ENCODE data around the gene RNF40. TPM values are rescaled to one million over a fixed set of nuclear protein-coding genes. Genes with fewer than 3 reads are reported as not detected.

The RNF40 gene
- total RNA-seq, 1 experiment from 2014 or later = 64.1 TPM

DNA sequence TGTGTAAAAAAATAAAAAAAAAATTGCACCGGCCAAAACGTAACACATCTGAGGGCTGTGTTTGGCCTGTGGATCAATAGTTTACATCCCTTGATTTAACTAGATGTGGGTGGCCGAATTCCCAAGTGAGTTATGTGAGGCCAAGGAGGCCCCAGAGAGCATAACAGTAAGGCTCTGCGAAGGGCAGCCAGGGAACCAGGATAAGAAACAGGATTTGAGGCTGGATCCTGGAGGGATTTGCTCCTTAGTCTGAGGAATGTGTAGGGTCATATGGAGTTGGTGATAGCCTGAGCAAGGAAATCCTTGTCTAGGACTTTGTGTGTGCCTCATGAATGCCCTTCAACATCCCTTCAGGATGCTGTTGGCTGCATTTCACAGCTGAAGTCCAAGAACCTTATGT lies 11.9 kb upstream of the RNF40 start:
- intact Hi-C loops (cut with micrococcal nuclease) = no loop called here
- H4K20me1 ChIP-seq (ENCODE audit: low read length) = no peaks in the 10 kb centered on the region
- ChIA-PET POLR2A (ENCODE audit: unreplicated experiment) (no interaction called here), CTCF (no interaction called here)
- H3K9me3 ChIP-seq (ENCODE audit: low read length) = no peaks in the 10 kb centered on the region
- no peak overlapping the region for H3K27ac ChIP-seq (ENCODE audit: low read length)
- H3K36me3 ChIP-seq (ENCODE audit: low read depth, low read length) = no peaks in the 10 kb centered on the region
- H3K79me2 ChIP-seq (ENCODE audit: low read length) = peaks cover 22% of the 10 kb centered on the region
- H3K27me3 ChIP-seq (ENCODE audit: low read length) = no peaks in the 10 kb centered on the region
- H3K9ac ChIP-seq (ENCODE audit: low read length) = no peak overlapping the region
- no TSS peak for BruUV-seq (replicated peaks)
- H3K9me2 ChIP-seq (replicated peaks; ENCODE audit: low read length) = no peaks in the 10 kb centered on the region
- H3K4me2 ChIP-seq (ENCODE audit: low read length) = no peak overlapping the region
- no peak overlapping the region for H3K4me3 ChIP-seq (ENCODE audit: low read length)
- H3F3A ChIP-seq (ENCODE audit: low read length, unreplicated experiment) = peaks cover 8% of the 10 kb centered on the region
- DNase-seq (no peak), ATAC-seq (no peak)
- H3K4me1 ChIP-seq (ENCODE audit: insufficient read depth, low read length) = peaks cover 14% of the 10 kb centered on the region
- TF ChIP-seq EZH2phosphoT487 (IDR thresholded peaks at IDR 0.05; ENCODE audit: borderline replicate concordance, low read length) = no peak
- TF ChIP-seq, protein P1, sequence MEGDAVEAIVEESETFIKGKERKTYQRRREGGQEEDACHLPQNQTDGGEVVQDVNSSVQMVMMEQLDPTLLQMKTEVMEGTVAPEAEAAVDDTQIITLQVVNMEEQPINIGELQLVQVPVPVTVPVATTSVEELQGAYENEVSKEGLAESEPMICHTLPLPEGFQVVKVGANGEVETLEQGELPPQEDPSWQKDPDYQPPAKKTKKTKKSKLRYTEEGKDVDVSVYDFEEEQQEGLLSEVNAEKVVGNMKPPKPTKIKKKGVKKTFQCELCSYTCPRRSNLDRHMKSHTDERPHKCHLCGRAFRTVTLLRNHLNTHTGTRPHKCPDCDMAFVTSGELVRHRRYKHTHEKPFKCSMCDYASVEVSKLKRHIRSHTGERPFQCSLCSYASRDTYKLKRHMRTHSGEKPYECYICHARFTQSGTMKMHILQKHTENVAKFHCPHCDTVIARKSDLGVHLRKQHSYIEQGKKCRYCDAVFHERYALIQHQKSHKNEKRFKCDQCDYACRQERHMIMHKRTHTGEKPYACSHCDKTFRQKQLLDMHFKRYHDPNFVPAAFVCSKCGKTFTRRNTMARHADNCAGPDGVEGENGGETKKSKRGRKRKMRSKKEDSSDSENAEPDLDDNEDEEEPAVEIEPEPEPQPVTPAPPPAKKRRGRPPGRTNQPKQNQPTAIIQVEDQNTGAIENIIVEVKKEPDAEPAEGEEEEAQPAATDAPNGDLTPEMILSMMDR (conservative IDR thresholded peaks at IDR 0.05; ENCODE audit: low read depth, low read length) = no peak
- TF ChIP-seq EZH2 (IDR thresholded peaks at IDR 0.05; ENCODE audit: low read length, unreplicated experiment) = no peak
- no peak overlapping the region for H2AFZ ChIP-seq (ENCODE audit: low read length)

DNA sequence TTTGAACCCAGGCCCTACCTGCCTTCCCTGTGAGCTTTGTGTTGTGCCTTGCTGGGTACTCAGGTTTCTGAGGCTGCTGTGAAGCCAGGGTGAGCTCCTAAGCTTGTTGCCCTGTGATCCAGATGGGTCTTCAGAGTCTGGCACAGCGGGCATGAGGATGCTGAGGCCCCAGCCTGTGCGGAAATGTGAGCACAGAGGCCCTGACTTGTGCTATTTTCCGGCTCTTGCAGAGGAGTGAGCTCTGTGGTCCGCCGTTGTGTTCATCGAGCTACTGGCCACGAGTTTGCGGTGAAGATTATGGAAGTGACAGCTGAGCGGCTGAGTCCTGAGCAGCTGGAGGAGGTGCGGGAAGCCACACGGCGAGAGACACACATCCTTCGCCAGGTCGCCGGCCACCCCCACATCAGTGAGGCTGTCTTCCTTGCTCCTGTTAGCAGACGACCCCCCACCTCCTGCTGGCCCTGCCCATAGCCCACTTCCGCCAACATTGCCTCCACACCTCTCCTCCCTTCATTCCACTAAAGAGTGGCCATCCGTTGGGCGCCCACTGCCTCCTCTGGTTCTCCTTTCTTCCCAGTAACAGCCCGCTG lies 11.2 kb upstream of the RNF40 start:
- intact Hi-C loops (cut with micrococcal nuclease) = no loop called here
- Histone ChIP-seq H3F3A (ENCODE audit: low read length, unreplicated experiment) (peaks cover 8% of the 10 kb centered on the region), H3K4me1 (ENCODE audit: insufficient read depth, low read length) (peaks cover 14% of the 10 kb centered on the region), H3K79me2 (ENCODE audit: low read length) (peaks cover 22% of the 10 kb centered on the region), H3K27me3 (ENCODE audit: low read length) (no peaks in the 10 kb centered on the region), H3K4me2 (ENCODE audit: low read length) (no peak overlapping the region), H3K4me3 (ENCODE audit: low read length) (no peak overlapping the region), H3K27ac (ENCODE audit: low read length) (no peak overlapping the region), H3K9me2 (replicated peaks; ENCODE audit: low read length) (no peaks in the 10 kb centered on the region), H2AFZ (ENCODE audit: low read length) (no peak overlapping the region), H4K20me1 (ENCODE audit: low read length) (no peaks in the 10 kb centered on the region), H3K36me3 (ENCODE audit: low read depth, low read length) (no peaks in the 10 kb centered on the region), H3K9ac (ENCODE audit: low read length) (no peak overlapping the region), H3K9me3 (ENCODE audit: low read length) (no peaks in the 10 kb centered on the region)
- no TSS peak for BruUV-seq (replicated peaks)
- ChIA-PET POLR2A (ENCODE audit: unreplicated experiment) (no interaction called here), CTCF (no interaction called here)
- no peak for DNase-seq
- TF ChIP-seq EZH2 (IDR thresholded peaks at IDR 0.05; ENCODE audit: low read length, unreplicated experiment) (no peak), EZH2phosphoT487 (IDR thresholded peaks at IDR 0.05; ENCODE audit: borderline replicate concordance, low read length) (no peak)
- TF ChIP-seq, protein P1 (conservative IDR thresholded peaks at IDR 0.05; ENCODE audit: low read depth, low read length) = no peak
- no peak for ATAC-seq

DNA sequence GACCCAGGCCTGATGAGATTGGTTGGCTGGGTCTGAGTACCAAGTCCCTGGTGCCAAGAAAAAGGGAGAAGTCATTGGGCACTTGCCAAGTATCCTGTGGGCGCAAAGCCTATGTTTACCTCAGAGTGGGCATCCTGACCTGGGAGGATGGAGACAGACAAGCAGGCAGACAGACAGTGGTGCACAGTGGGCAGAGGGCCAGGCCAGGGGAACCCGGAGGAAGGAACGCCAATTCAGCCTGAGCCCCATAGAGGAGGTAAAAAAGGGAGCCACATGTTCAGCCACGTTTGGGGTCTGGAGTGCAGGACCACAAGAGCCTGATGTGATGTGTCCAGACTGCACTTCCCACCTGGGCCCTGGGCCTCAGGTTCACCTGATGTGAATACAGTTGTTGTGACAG lies 8.5 kb upstream of the RNF40 start:
- ChIA-PET POLR2A (ENCODE audit: unreplicated experiment) (no interaction called here), CTCF (interaction anchor here (0.6 kb wide), 1 partner anchor 63 kb away, joined by 3 read pairs; no protein-coding TSS in a partner anchor)
- H3K36me3 ChIP-seq (ENCODE audit: low read depth, low read length) = no peaks in the 10 kb centered on the region
- no peaks in the 10 kb centered on the region for H3K9me3 ChIP-seq (ENCODE audit: low read length)
- no peaks in the 10 kb centered on the region for H3K27me3 ChIP-seq (ENCODE audit: low read length)
- H4K20me1 ChIP-seq (ENCODE audit: low read length) = no peaks in the 10 kb centered on the region
- H3F3A ChIP-seq (ENCODE audit: low read length, unreplicated experiment) = no peaks in the 10 kb centered on the region
- H3K4me3 ChIP-seq (ENCODE audit: low read length) = no peak overlapping the region
- no peaks in the 10 kb centered on the region for H3K9me2 ChIP-seq (replicated peaks; ENCODE audit: low read length)
- H3K9ac ChIP-seq (ENCODE audit: low read length) = no peak overlapping the region
- no peaks in the 10 kb centered on the region for H3K4me1 ChIP-seq (ENCODE audit: insufficient read depth, low read length)
- H3K27ac ChIP-seq (ENCODE audit: low read length) = no peak overlapping the region
- no peak overlapping the region for H2AFZ ChIP-seq (ENCODE audit: low read length)
- no peak for TF ChIP-seq EZH2phosphoT487 (IDR thresholded peaks at IDR 0.05; ENCODE audit: borderline replicate concordance, low read length)
- TF ChIP-seq EZH2 (IDR thresholded peaks at IDR 0.05; ENCODE audit: low read length, unreplicated experiment) = no peak
- TF ChIP-seq, protein P1 (conservative IDR thresholded peaks at IDR 0.05; ENCODE audit: low read depth, low read length) = no peak
- peaks cover 22% of the 10 kb centered on the region for H3K79me2 ChIP-seq (ENCODE audit: low read length)
- intact Hi-C loops (cut with micrococcal nuclease) = no loop called here
- DNase-seq (no peak), ATAC-seq (no peak)
- H3K4me2 ChIP-seq (ENCODE audit: low read length) = no peak overlapping the region
- BruUV-seq (replicated peaks) = no TSS peak
